ENCODE results near the gene EFNA2. TPM values are rescaled to one million over a fixed set of nuclear protein-coding genes. Genes with fewer than 3 reads are reported as not detected.

Gene EFNA2
- total and polyA plus RNA-seq, 5 experiments from 2014 or later = not detected

GRCh38 chr19:1269478-1270212, 16.0 kb upstream of the EFNA2 start:
- peaks cover 0 to 42% (median 15%) of the 10 kb centered on the region in 3 donors for H3K36me3 Mint-ChIP-seq

GRCh38 chr19:1270213-1270853, 15.3 kb upstream of the EFNA2 start:
- H3K27ac Mint-ChIP-seq = peak overlapping the region; percentile 83 to 95 (median 93)
- H3K9me3 Mint-ChIP-seq = no peaks in the 10 kb centered on the region
- H3K27me3 Mint-ChIP-seq = no peaks in the 10 kb centered on the region
- H3K36me3 Mint-ChIP-seq = peaks cover 0 to 45% (median 15%) of the 10 kb centered on the region in 3 donors
- peak overlapping the region; percentile 82 to 93 (median 89) for H3K4me3 Mint-ChIP-seq
- peak in 1 of 10 donors; percentile 34 for DNase-seq
- H3K4me1 Mint-ChIP-seq = peaks cover 38 to 74% (median 71%) of the 10 kb centered on the region in 4 donors
- POLR2A ChIA-PET = interaction anchor here (1.1 to 12.2 kb wide), 11 partner anchors 15 to 407 kb away, joined by 3 to 594 read pairs (median 11); partner anchors contain the start of genes ATP5F1D, CBARP, CNN2 and MIDN
- ATAC-seq = no peak

More at GRCh38 chr19:1269478-1270212, 16.0 kb upstream of the EFNA2 start:
- DNase-seq (peak; percentile 77 to 93 (median 88)), ATAC-seq (peak; percentile 44 to 59)
- H3K4me3 Mint-ChIP-seq = peak overlapping the region; percentile 82 to 93 (median 89)
- H3K9me3 Mint-ChIP-seq = no peaks in the 10 kb centered on the region
- H3K27me3 Mint-ChIP-seq = no peaks in the 10 kb centered on the region
- peak overlapping the region; percentile 83 to 96 (median 93) for H3K27ac Mint-ChIP-seq
- POLR2A ChIA-PET = interaction anchor here (0.6 to 12.2 kb wide), 73 partner anchors 9 to 1773 kb away, joined by 3 to 594 read pairs (median 5); partner anchors contain the start of genes ABCA7, ABHD17A, ARHGAP45 and ATP5F1D
- peaks cover 40 to 81% (median 78%) of the 10 kb centered on the region in 4 donors for H3K4me1 Mint-ChIP-seq

- peaks cover 34 to 72% (median 67%) of the 10 kb centered on the region in 4 donors for H3K4me1 Mint-ChIP-seq
- ATAC-seq (no peak), DNase-seq (no peak)
- POLR2A ChIA-PET = interaction anchor here (0.6 to 1.9 kb wide), 9 partner anchors 8 to 232 kb away, joined by 3 to 10 read pairs (median 3); partner anchors contain the start of genes GPX4 and NDUFS7
- H3K27me3 Mint-ChIP-seq = no peaks in the 10 kb centered on the region
- H3K9me3 Mint-ChIP-seq = no peaks in the 10 kb centered on the region
- peaks cover 0 to 45% (median 15%) of the 10 kb centered on the region in 3 donors for H3K36me3 Mint-ChIP-seq
- H3K27ac Mint-ChIP-seq = peak overlapping the region; percentile 80 to 95 (median 93)
- H3K4me3 Mint-ChIP-seq = peak overlapping the region; percentile 82 to 93 (median 89)
These were observed 14.7 kb upstream of the EFNA2 start for GRCh38 chr19:1270854-1271527.

- Mint-ChIP-seq H3K27ac (peak overlapping the region; percentile 80 to 95 (median 93)), H3K27me3 (no peaks in the 10 kb centered on the region), H3K9me3 (no peaks in the 10 kb centered on the region), H3K4me1 (peaks cover 37 to 74% (median 70%) of the 10 kb centered on the region in 4 donors), H3K4me3 (peak overlapping the region; percentile 82 to 93 (median 89)), H3K36me3 (peaks cover 0 to 47% (median 15%) of the 10 kb centered on the region in 3 donors)
- POLR2A ChIA-PET = interaction anchor here (0.6 to 1.9 kb wide), 11 partner anchors 8 to 334 kb away, joined by 3 to 10 read pairs (median 3); partner anchors contain the start of genes GPX4 and NDUFS7
- DNase-seq (no peak), ATAC-seq (no peak)
These were observed 13.9 kb upstream of the EFNA2 start for GRCh38 chr19:1271528-1272422.

GRCh38 chr19:1272423-1273262, 13.0 kb upstream of the EFNA2 start:
- Mint-ChIP-seq H3K4me3 (peak overlapping the region; percentile 22 to 93 (median 62)), H3K36me3 (peaks cover 0 to 52% (median 15%) of the 10 kb centered on the region in 3 donors), H3K27ac (peak overlapping the region; percentile 75 to 94 (median 84)), H3K4me1 (peaks cover 37 to 69% (median 68%) of the 10 kb centered on the region in 4 donors), H3K27me3 (no peaks in the 10 kb centered on the region), H3K9me3 (no peaks in the 10 kb centered on the region)
- DNase-seq = no peak
- POLR2A ChIA-PET = interaction anchor here (0.6 to 3.9 kb wide), 13 partner anchors 19 to 335 kb away, joined by 3 to 43 read pairs (median 6); partner anchors contain the start of genes GPX4, NDUFS7 and POLR2E
- no peak for ATAC-seq

GRCh38 chr19:1273263-1274041, 12.2 kb upstream of the EFNA2 start:
- POLR2A ChIA-PET = interaction anchor here (0.6 to 3.9 kb wide), 12 partner anchors 20 to 450 kb away, joined by 3 to 43 read pairs (median 4); partner anchors contain the start of genes ABCA7 and POLR2E
- no peak for DNase-seq
- ATAC-seq = no peak
- Mint-ChIP-seq H3K4me1 (peaks cover 35 to 66% (median 64%) of the 10 kb centered on the region in 4 donors), H3K36me3 (peaks cover 0 to 58% (median 15%) of the 10 kb centered on the region in 3 donors), H3K27me3 (no peaks in the 10 kb centered on the region), H3K4me3 (peak overlapping the region; percentile 41 to 93 (median 62)), H3K27ac (peak overlapping the region; percentile 79 to 94 (median 86)), H3K9me3 (no peaks in the 10 kb centered on the region)

GRCh38 chr19:1274081-1274851, 11.4 kb upstream of the EFNA2 start:
- H3K36me3 Mint-ChIP-seq = peaks cover 0 to 63% (median 15%) of the 10 kb centered on the region in 3 donors
- peak overlapping the region in 9 of 10 donors; percentile 41 to 85 (median 63) for H3K4me3 Mint-ChIP-seq
- no peaks in the 10 kb centered on the region for H3K9me3 Mint-ChIP-seq
- DNase-seq (no peak), ATAC-seq (no peak)
- POLR2A ChIA-PET = interaction anchor here (0.6 to 3.9 kb wide), 12 partner anchors 21 to 630 kb away, joined by 3 to 43 read pairs (median 4); partner anchors contain the start of genes ABCA7 and REEP6
- H3K4me1 Mint-ChIP-seq = peaks cover 28 to 59% (median 58%) of the 10 kb centered on the region in 4 donors
- no peaks in the 10 kb centered on the region for H3K27me3 Mint-ChIP-seq
- peak overlapping the region; percentile 71 to 94 (median 87) for H3K27ac Mint-ChIP-seq

GRCh38 chr19:1274852-1275259, 10.8 kb upstream of the EFNA2 start:
- ATAC-seq (no peak), DNase-seq (no peak)
- Mint-ChIP-seq H3K4me3 (peak overlapping the region in 6 of 10 donors; percentile 27 to 85 (median 68)), H3K27ac (peak overlapping the region in 7 of 10 donors; percentile 41 to 89 (median 71)), H3K4me1 (peaks cover 32 to 62% (median 60%) of the 10 kb centered on the region in 4 donors), H3K9me3 (no peaks in the 10 kb centered on the region), H3K27me3 (no peaks in the 10 kb centered on the region), H3K36me3 (peaks cover 0 to 68% (median 15%) of the 10 kb centered on the region in 3 donors)
- POLR2A ChIA-PET = interaction anchor here (0.6 to 3.9 kb wide), 37 partner anchors 9 to 630 kb away, joined by 3 to 43 read pairs (median 5); partner anchors contain the start of genes ARHGAP45, ATP5F1D, CNN2 and GPX4
